K562 (cell line): ENCODE data around the gene IGSF3. TPM values are rescaled to one million over a fixed set of nuclear protein-coding genes. Genes with fewer than 3 reads are reported as not detected.
A peak's percentile ranks its signal among the peaks of the same experiment; 100 is the strongest.

Experiments
- ARID3A ChIP-seq: IDR thresholded peaks from 2 replicates; pipeline ENCODE4 v1.6.1; 2012; ENCODE audit warnings: low read depth, low read length, improper control_type of control experiment, borderline replicate concordance
- CTCF ChIP-seq, 3 experiments: IDR thresholded peaks in 2 of 3; conservative IDR thresholded peaks in 1 of 3; 2 replicates each; pipeline ENCODE4 v1.5.1; 2011 to 2012; ENCODE audit warnings: low read length in 3 of 3, mild to moderate bottlenecking in 3 of 3, control low read depth in 2 of 3, improper control_type of control experiment in 1 of 3, inconsistent platforms in 1 of 3, low read depth in 1 of 3, mixed read lengths in 1 of 3, moderate library complexity in 1 of 3; ENCODE audit not compliant: insufficient read depth in 2 of 3
- DDX20 ChIP-seq: fragments of 450-650 bp; IDR thresholded peaks from 2 replicates; pipeline ENCODE4 v1.6.1; 2016; ENCODE audit warnings: missing genetic modification characterization, low read depth, mild to moderate bottlenecking, missing compliant biosample characterization, moderate library complexity
- EGR1 ChIP-seq: fragments of 450-650 bp; conservative IDR thresholded peaks from 2 replicates; pipeline ENCODE4 v1.6.1; 2017; ENCODE audit warnings: mild to moderate bottlenecking
- HDAC6 ChIP-seq: IDR thresholded peaks from 2 replicates; pipeline ENCODE4 v1.6.1; 2012; ENCODE audit warnings: low read depth, mild to moderate bottlenecking, control low read depth, inconsistent platforms, low read length, moderate library complexity
- HEY1 ChIP-seq: fragments of 250-450 bp; sonication (Bioruptor Pico); IDR thresholded peaks from 2 replicates; pipeline ENCODE4 v1.5.0; 2020; ENCODE audit warnings: mild to moderate bottlenecking, moderate library complexity, borderline replicate concordance
- HMG20B ChIP-seq: fragments of 250-450 bp; sonication (Bioruptor Pico); IDR thresholded peaks from 2 replicates; pipeline ENCODE4 v1.5.0; 2021; ENCODE audit warnings: mild to moderate bottlenecking
- MAFG ChIP-seq: fragments of 450-650 bp; conservative IDR thresholded peaks from 2 replicates; pipeline ENCODE4 v1.6.1; 2016; ENCODE audit warnings: missing genetic modification characterization, missing compliant biosample characterization
- MGA ChIP-seq: fragments of 450-650 bp; IDR thresholded peaks from 2 replicates; pipeline ENCODE4 v1.6.1; 2016; ENCODE audit warnings: mild to moderate bottlenecking, moderate library complexity
- PHF8 ChIP-seq: fragments of 200-600 bp; sonication (generic); IDR thresholded peaks from 2 replicates; pipeline ENCODE4 v1.6.1; 2012; ENCODE audit warnings: mixed run types, mild to moderate bottlenecking, inconsistent platforms, low read length, moderate library complexity, borderline replicate concordance
- POLR2AphosphoS2 ChIP-seq: IDR thresholded peaks from 2 replicates; pipeline ENCODE4 v1.6.1; 2012; ENCODE audit warnings: low read length, improper control_type of control experiment
- SNRNP70 ChIP-seq: fragments of 200-400 bp; formaldehyde crosslinking; optimal IDR thresholded peaks from 2 replicates; pipeline ENCODE3; 2017; ENCODE audit warnings: low read depth, low read length
- ZNF766 ChIP-seq: fragments of 200-800 bp; sonication (Bioruptor generic); conservative IDR thresholded peaks from 2 replicates; pipeline ENCODE4 v1.6.1; 2016; ENCODE audit warnings: missing genetic modification characterization, missing compliant biosample characterization
- polyA plus RNA-seq, 8 experiments: library from polyadenylated mRNA; depleted of rRNA in 4 of 8; stranded (reverse) in 5 of 8; unstranded in 3 of 8; fragments of >200 nt; fragmentation: Nextera tagmentation in 2 of 8; fragmentation: Illumina TruSeq in 1 of 8; extraction: Ambion mirVana in 2 of 8; extraction: Trizol in 1 of 8; gene quantifications; 2 replicates each; pipeline versions ENCODE4 v1.2.1 to v1.2.3, GENCODE V29; 2011 to 2014; ENCODE audit warnings: inconsistent platforms in 1 of 8, missing spikeins in 1 of 8
- total RNA-seq, 7 experiments: library from RNA; depleted of rRNA in 6 of 7; stranded (reverse); fragments of >200 nt in 6 of 7; fragmentation: Illumina TruSeq in 2 of 7; extraction: Trizol in 2 of 7; gene quantifications; 2 replicates each; pipeline versions ENCODE4 v1.2.1 to v1.2.3, GENCODE V29; 2011 to 2021; ENCODE audit warnings: low replicate concordance in 1 of 7

Gene IGSF3
- total and polyA plus RNA-seq, 9 of the 15 experiments (the other 6 are each of a cell fraction or from before 2014, with no cell fraction given), result 1.1 to 15.0 (median 8.3) TPM

- TF ChIP-seq CTCF (IDR thresholded peaks at IDR 0.05 in 2 of 3, conservative IDR thresholded peaks at IDR 0.05 in 1 of 3; ENCODE audit: insufficient read depth in 2 of 3, low read depth in 1 of 3, low read length in 3 of 3) (no peak), MGA (0 out of 2 replicates have a peak, but pooled peaks have one; percentile 10), HDAC6 (no peak), ARID3A (no peak), HEY1 (CRISPR knock-in tag) (no peak), SNRNP70 (no peak), HMG20B (no peak), POLR2AphosphoS2 (no peak), ZNF766 (CRISPR knock-in tag) (peak; percentile 49; the same call in 1 of the 2 replicates), EGR1 (no peak), DDX20 (peak; percentile 23; the same call in 1 of the 2 replicates), PHF8 (no peak), MAFG (tag) (no peak)
These were observed 19.3 kb upstream of the IGSF3 start (continued) for GRCh38 chr1:116686723-116687352.
